Measurements from ENCODE around the gene SLC12A8.

DNA sequence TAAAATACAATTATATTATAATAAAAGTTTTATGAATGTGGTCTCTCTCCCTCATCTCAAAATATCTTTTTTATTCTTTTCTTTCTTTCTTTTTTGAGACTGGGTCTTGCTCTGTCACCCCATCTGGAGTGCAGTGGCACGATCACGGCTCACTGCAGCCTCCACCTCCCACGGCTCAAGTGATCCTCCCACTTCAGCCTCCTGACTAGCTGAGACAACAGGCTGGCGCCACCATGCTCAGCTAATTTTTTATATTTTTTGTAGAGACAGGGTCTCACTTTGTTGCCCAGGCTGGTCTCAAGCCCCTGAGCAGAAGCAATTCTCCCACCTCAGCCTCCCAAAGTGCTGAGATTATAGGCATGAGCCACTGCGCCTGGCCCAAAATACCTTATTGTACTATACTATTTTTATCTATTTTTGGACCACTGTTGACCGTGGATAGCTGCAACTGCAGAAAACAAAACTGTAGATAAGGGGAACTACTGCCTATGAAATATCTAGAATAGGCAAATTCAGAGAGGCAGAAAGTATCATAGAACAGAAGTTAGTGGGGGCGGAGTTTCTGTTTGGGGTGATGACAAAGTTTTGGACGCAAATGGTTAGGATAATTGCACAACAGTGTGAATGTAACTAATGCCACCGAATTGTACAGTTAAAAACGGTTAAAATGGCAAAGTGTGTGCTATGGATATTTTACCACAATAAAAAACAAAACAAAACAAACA is 66.6 kb downstream of the SLC12A8 start:
- TF ChIP-seq EZH2 (IDR thresholded peaks at IDR 0.05; ENCODE audit: insufficient read depth, poor library complexity, severe bottlenecking) = no peak
- no peak for TF ChIP-seq EZH2phosphoT487 (IDR thresholded peaks at IDR 0.05; ENCODE audit: insufficient read depth, low read depth)

All from GM23248 (cell line).